HG03103 (cell line): Measurements from ENCODE around the gene PLXNA4.

Experiments used
- ATAC-seq: cut with Tn5 transposase; IDR thresholded peaks from one replicate; pipeline ENCODE4 v1.9.1; 2021; ENCODE audit warnings: low read depth; ENCODE audit not compliant: unreplicated experiment

PLXNA4 gene

DNA sequence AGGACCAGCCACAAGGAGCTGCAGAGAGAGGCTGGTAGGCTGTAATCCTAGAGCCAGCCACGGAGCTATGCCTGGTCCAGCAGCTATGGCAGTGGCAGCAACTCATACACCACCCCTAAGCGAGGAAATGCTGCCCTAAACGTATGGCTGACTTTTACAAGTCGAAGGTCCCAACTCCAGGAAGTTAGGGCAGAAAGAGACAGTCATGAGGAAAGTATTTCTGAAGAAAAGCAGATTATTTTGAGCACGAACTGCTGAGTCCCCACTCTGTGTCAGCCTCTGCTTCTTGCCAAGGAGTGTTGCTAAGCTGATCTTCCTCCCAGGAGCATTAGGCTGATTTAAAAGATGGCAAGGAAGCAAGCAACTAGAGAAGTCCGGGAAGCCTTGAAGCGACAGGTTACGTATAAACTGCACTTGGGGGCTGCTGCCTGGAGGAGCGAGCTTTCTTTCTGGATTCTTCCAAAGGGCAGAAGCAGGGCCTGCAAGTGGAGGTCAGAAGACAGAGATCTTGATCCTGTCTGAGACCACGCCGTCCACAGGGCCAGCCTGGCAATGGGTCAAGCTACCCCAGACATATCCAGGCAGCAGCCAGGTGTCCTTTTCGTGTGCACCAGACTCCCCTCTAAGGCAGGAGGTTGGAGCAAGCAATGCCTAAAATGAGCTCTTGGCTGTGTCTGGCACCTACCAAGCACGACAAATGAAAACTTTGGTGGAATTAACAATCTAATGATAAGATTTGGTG, 39.4 kb downstream of the PLXNA4 start:
- no peak for ATAC-seq

GRCh38 chr7:132533916-132534315, 42.4 kb downstream of the PLXNA4 start:
- ATAC-seq, result no peak

GRCh38 chr7:132532281-132532680, 44.0 kb downstream of the PLXNA4 start:
- ATAC-seq, result no peak

DNA sequence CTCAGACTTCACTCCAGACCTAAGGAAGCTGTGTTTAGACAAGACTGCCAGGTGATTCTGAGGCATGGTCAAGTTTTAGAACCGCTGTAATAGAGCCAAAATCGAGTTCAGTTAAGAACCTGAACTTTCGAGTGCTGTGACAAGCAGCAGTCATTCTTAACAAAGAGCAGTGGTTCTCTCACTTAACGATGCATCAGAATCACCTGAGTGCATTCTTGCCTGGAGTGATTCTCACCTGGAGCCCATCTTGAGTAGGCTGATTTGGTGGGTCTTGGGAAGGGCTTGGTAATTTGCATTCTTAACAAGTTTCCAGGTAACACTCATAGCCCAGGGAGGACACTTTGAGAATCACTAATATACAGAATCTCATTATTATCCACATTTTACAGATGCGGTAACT, 44.7 kb downstream of the PLXNA4 start:
- no peak for ATAC-seq

- no peak for ATAC-seq
These were observed 47.6 kb downstream of the PLXNA4 start for GRCh38 chr7:132528695-132529094.

- no peak for ATAC-seq
These were observed 48.5 kb downstream of the PLXNA4 start for GRCh38 chr7:132527467-132528410.

DNA sequence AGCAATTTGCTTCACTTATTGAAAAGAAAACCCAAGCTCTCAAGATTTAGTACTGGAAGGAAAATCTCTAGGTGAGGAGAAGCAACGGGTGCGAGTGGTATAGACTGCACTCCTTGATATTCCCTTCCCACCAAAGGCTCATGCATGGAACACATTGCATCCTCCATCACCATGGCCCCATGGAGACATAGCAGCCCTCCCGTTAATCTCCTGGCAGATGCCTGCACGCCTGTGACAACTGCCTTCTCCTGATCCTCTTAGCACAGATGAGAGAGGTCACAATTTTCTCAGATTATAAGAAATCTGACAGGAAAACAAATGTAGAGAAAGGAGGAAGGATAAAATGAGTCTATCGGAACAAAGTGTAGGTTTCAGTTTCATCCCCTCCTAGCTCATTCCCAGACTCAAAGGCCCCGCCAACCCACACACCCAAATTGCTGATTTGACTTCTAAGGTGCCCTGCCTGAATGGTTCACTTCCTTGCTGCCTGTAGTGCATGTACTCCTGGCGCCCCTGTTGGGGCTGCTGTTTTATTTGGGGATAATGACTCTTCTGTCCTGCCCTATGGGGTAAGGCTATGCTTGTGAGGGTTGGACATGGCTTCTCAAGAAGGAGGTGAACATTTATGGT, 50.0 kb downstream of the PLXNA4 start:
- no peak for ATAC-seq

GRCh38 chr7:132521423-132521822, 54.8 kb downstream of the PLXNA4 start:
- no peak for ATAC-seq

GRCh38 chr7:132520591-132521280, 55.5 kb downstream of the PLXNA4 start:
- no peak for ATAC-seq

GRCh38 chr7:132519936-132520335, 56.3 kb downstream of the PLXNA4 start:
- no peak for ATAC-seq

GRCh38 chr7:132518839-132519173, 57.5 kb downstream of the PLXNA4 start:
- no peak for ATAC-seq

DNA sequence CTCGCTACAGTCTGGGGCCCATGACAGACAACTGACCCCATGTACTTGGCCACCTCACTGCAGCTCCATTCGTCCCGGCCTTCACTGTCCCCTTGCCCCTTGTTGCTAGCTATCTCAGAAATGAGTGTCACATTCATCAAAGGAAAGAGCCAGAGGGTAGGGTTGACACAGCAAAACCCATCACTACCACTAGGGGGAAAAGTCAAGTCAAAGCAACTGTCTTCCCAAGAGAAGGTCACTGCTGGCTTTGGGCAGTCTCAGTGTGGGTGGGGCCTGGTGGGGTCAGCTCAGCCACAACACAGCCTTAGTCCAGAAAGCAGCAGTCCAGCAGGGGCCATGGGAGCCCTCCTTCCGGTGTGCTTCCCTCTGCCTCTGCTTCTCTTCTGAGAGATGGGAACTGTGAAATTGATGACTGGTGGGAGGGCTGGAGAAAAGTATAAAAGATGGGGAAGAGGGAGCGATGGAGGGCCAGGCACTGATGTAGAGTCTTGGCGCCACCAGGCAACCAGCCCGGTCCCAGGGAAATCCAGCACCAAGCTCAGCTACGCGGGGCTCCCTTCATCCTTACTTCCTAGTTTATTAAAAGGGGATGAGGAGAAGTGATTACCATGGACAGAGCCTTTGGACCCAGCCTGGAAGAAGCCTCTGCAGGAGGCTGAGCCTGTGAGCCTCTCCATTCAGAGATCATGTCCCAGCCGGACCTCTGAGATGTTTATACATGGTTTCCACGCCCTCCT, 58.0 kb downstream of the PLXNA4 start:
- ATAC-seq, result no peak

DNA sequence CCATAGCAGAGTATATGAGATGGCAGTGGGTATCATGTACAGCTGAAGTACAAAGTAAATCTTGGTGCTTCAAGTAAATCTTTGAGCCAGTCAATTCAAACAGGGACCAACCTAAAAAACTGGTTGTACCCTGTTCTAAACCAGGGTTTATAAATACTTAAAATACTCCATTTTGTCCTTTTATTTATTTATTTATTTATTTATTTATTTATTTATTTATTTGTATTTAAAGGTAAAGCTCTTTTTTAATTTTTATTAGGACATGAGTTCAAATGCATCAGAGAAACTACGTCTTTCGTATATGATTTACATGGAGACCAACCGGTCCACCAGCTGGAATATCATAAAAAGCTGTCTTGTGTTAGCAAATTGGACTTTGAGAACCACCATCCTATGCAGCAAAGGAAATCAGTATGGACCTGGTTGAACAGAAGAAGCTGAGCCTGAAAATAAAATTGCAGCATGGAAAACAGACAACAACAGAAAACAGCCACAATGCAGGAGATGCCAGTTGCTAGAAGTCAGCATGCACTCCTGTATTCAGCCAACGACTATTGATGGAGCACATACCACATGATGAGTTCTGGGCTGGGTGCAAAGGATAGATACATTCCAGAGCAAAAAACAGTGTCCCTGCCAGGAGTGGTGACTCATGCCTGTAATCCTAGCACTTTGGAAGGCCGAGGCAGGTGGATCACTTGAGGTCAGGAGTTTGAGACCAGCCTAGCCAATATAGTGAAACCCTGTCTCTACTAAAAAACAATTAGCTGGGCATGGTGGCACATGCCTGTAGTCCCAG, 60.0 kb downstream of the PLXNA4 start:
- no peak for ATAC-seq

DNA sequence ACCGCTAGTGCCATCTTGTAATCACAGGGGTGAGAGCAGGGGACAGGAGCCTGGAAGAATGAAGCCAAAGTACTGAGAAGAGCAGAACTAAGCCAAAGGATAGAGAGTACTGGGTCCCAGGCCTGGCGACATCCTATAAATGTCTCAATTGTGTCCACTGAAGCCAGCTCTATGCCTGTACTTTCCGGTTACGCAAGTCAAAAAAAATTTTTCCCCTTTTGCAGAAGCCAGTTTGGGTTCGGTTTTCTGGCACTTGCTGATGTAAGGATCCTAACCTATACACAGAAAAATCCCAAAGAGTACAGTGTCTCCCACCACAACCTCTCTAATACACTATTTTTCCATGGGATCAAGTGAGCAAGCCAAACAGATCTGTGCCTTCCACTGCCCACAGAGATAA, 61.1 kb downstream of the PLXNA4 start:
- ATAC-seq, result no peak

- ATAC-seq, result no peak
These were observed 61.8 kb downstream of the PLXNA4 start for GRCh38 chr7:132514430-132514829.

GRCh38 chr7:132511921-132512320, 64.3 kb downstream of the PLXNA4 start:
- no peak for ATAC-seq

- ATAC-seq, result no peak
These were observed 64.9 kb downstream of the PLXNA4 start for GRCh38 chr7:132511387-132511786.

DNA sequence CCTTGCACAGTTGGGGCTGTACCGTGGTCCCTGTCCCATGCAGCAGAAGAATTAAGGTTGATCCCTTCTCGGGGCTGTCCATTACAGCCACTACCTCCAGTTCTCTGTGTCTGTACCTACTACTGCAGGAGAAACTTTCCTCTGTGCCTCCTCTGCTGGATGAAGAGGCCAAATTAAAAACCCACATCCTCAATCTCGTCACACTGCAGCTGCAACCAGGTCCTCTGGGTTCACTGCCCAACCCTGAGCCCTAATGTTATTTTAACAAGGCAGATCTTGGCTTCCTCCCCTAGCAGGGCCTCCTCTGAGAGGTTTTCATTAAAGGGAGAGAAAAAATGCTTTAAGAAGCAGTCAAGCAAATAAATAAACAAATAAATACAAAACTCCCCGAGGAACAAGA, 66.6 kb downstream of the PLXNA4 start:
- no peak for ATAC-seq

DNA sequence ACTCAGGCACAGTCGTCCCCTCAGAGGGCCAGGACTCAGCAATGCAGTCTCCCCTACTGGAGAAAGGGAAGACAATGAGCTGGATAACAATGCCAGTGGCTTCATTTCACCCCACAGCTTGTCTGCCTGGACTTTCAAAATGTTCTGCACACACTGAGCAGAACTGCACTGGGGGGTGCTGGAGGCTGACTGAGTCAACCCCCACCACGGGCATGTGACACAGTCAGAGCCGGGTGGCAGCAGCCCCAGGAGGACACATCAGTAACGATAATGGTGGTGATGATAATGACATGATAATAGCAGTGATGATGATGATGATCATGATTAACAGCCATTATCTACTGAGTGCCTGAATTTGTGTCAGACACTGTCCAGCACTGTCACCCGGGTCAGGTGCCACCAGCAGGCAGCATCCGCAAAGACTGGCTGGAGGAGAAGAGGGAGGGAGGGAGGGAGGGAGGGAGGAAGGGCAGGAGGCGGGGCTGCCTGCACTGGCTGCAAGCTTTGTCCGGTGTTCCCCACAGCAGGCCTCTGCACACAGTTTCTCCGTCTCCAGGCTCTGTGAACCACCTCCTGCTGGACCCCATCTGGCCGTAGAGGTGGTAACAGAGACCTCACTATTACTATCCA, 67.4 kb downstream of the PLXNA4 start:
- no peak for ATAC-seq
